Caco-2 (cell line): ENCODE data around the gene USHBP1. TPM values are rescaled to one million over a fixed set of nuclear protein-coding genes. Genes with fewer than 3 reads are reported as not detected.

Source experiments
- BruUV-seq: library from RNA; stranded (reverse); fragments of 400-500 nt; replicated peaks from 2 replicates; lab custom pipeline; 2021; lab: Mats Ljungman, UMichigan
- CTCF ChIA-PET: fragments of 300-600 bp; sonication (Branson Sonifier 250); formaldehyde crosslinking; loops from one replicate; lab custom pipeline; 2022; ENCODE audit warnings: antibody characterized with exemption; lab: Charles Lee
- POLR2A ChIA-PET: fragments of 300-600 bp; sonication (Branson Sonifier 250); formaldehyde crosslinking; loops from one replicate; lab custom pipeline; 2022; ENCODE audit warnings: antibody characterized with exemption; lab: Charles Lee
- DNase-seq, 2 experiments: peaks; one replicate each; pipeline versions ENCODE4 v3.0.0 to v3.0.0-alpha.2; 2020 to 2022
- H3K27me3 ChIP-seq: replicated peaks from 2 replicates; pipeline ENCODE4 v1.6.0; 2011; ENCODE audit warnings: low read length; ENCODE audit not compliant: control insufficient read depth, insufficient read depth
- H3K36me3 ChIP-seq: 2 replicates; pipeline ENCODE4 v1.5.1; 2011; ENCODE audit warnings: low read length; ENCODE audit not compliant: control insufficient read depth, insufficient read depth
- H3K4me1 ChIP-seq: fragments of 250-450 bp; sonication (Bioruptor Pico); 2 replicates; pipeline ENCODE4 v1.5.1; 2020; ENCODE audit warnings: mild to moderate bottlenecking
- H3K4me3 ChIP-seq: 2 replicates; pipeline ENCODE4 v1.5.1; 2011; ENCODE audit warnings: low read depth, mild to moderate bottlenecking, control low read depth, low read length
- H3K9me3 ChIP-seq: fragments of 250-450 bp; sonication (Bioruptor Pico); 2 replicates; pipeline ENCODE4 v1.5.1; 2020; ENCODE audit warnings: mild to moderate bottlenecking, moderate library complexity
- H3K27ac Mint-ChIP-seq: one replicate; pipeline ENCODE4 v1.8.0; 2022; ENCODE audit warnings: mixed read lengths; ENCODE audit not compliant: unreplicated experiment
- H3K27me3 Mint-ChIP-seq: one replicate; pipeline ENCODE4 v1.8.0; 2022; ENCODE audit warnings: mixed read lengths; ENCODE audit not compliant: insufficient read depth, unreplicated experiment
- H3K36me3 Mint-ChIP-seq: one replicate; pipeline ENCODE4 v1.8.0; 2022; ENCODE audit warnings: mild to moderate bottlenecking, mixed read lengths; ENCODE audit not compliant: insufficient read depth, unreplicated experiment
- H3K4me1 Mint-ChIP-seq: one replicate; pipeline ENCODE4 v1.8.0; 2022; ENCODE audit warnings: low read depth, mixed read lengths; ENCODE audit not compliant: unreplicated experiment
- H3K4me3 Mint-ChIP-seq: one replicate; pipeline ENCODE4 v1.8.0; 2022; ENCODE audit warnings: mild to moderate bottlenecking, moderate library complexity, mixed read lengths; ENCODE audit not compliant: unreplicated experiment
- H3K9me3 Mint-ChIP-seq: one replicate; pipeline ENCODE4 v1.8.0; 2022; ENCODE audit warnings: mixed read lengths; ENCODE audit not compliant: unreplicated experiment
- CTCF ChIP-seq, 2 experiments: fragments of 200-600 bp in 1 of 2; IDR thresholded peaks; 1 replicate in 1 of 2; 2 replicates in 1 of 2; pipeline versions ENCODE4 v1.5.1 to v1.8.0; 2011 to 2022; ENCODE audit warnings: antibody characterized with exemption in 1 of 2, control low read depth in 1 of 2, inconsistent platforms in 1 of 2, low read depth in 1 of 2, low read length in 1 of 2, mild to moderate bottlenecking in 1 of 2, moderate library complexity in 1 of 2; ENCODE audit not compliant: insufficient read depth in 1 of 2, severe bottlenecking in 1 of 2, unreplicated experiment in 1 of 2
- intact Hi-C: fragments of 100-400 bp; cut with micrococcal nuclease; formaldehyde crosslinking; loops from one replicate; pipeline ENCODE4 v1.10.0; 2022; ENCODE audit not compliant: unreplicated experiment
- total RNA-seq: library from RNA; stranded (reverse); gene quantifications from 2 replicates; pipeline ENCODE4 v1.2.3, GENCODE V29; 2022

USHBP1 gene
- total RNA-seq, 1 experiment from 2014 or later = not detected

DNA sequence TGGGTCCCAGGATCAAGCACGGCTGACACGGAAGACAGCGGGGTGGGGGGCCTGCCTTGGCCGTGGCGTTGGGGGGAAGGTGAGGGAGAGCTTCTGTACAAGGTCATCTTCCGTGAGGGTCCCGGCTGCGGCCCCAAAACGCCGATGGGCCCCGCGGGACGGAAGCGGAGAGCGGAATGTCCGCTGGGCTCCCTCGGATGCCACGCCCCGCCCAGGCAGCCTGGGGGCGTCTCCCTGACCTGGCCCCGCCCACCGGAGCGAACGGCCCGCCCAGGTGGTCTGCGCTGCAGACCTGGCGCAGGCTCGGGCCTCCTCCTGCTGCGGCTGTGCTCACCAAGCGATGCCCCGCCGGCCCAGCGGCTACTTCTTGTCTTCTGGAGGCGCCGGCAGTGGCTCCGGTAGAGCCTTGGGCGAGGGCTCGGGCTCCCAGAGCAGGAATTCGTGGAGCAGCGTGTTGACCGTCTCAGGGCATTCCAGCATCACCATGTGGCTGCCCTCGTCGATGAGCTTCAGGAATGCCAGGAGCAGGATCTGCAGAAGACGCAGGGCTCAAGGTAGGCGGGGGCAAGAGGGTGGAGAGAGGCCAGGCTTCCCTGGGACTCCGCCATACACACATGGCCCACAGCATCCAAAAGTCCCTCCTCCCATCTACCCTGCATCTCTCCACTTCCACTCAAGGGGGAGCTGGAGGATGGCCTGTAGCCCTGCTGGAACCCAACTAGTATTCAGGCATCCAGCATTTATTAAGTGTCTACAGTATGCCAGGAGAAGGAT, 27.9 kb upstream of the USHBP1 start:
- intact Hi-C loops = loop anchor here (1.0 to 5.0 kb wide), 3 partner anchors 13 to 98 kb away; partner anchors contain the start of gene MRPL34
- Mint-ChIP-seq H3K9me3 (no peaks in the 10 kb centered on the region), H3K4me1 (no peaks in the 10 kb centered on the region), H3K27ac (peak overlapping the region; percentile 84), H3K27me3 (no peaks in the 10 kb centered on the region), H3K4me3 (peak overlapping the region; percentile 83), H3K36me3 (peaks cover 27% of the 10 kb centered on the region)
- Histone ChIP-seq H3K4me3 (peak overlapping the region; percentile 70), H3K9me3 (no peaks in the 10 kb centered on the region), H3K27me3 (no peaks in the 10 kb centered on the region), H3K4me1 (no peaks in the 10 kb centered on the region), H3K36me3 (peaks cover 1% of the 10 kb centered on the region; the same call in 1 of the 2 replicates)
- POLR2A ChIA-PET = interaction anchor here (0.6 to 1.6 kb wide), 6 partner anchors 13 to 608 kb away, joined by 3 to 12 read pairs (median 6); partner anchors contain the start of genes BABAM1, DDA1, MRPL34 and OCEL1
- peak; percentile 91 to 92 for DNase-seq
- CTCF ChIA-PET = interaction anchor here (0.6 to 1.8 kb wide), 19 partner anchors 10 to 987 kb away, joined by 3 to 44 read pairs (median 3); partner anchors contain the start of genes ABHD8, DDA1, MRPL34 and OCEL1
- no TSS peak for BruUV-seq
- peak; percentile 68 to 77 for TF ChIP-seq CTCF (IDR thresholded peaks at IDR 0.05; ENCODE audit: insufficient read depth in 1 of 2, low read depth in 1 of 2, low read length in 1 of 2, severe bottlenecking in 1 of 2, unreplicated experiment in 1 of 2)

DNA sequence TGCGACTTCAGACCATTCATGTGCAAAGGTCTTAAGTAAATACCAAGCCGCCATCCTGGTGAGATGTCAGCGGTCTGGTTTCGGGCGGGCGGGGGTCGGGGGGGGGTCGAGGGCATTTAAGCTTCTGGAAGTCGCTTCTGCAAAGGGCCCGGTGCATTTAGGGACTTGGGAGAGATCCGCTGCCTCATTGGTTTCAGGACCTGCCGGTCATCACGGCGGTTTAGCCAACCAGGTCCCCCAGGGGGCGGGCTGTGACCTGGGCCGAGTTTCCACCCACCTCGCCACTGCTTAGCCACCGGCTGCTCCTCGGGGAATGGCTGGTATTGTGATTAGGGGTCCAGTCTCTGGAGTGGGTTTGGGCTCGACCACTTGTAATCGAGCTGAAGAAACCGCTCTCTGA, 24.9 kb upstream of the USHBP1 start:
- peak; percentile 81 to 86 for DNase-seq
- POLR2A ChIA-PET = no interaction called here
- no TSS peak for BruUV-seq

More for the DNA sequence above, 24.9 kb upstream of the USHBP1 start:
- H3K36me3 ChIP-seq = peaks cover 1% of the 10 kb centered on the region; the same call in 1 of the 2 replicates
- H3K27ac Mint-ChIP-seq = no peak overlapping the region
- no peak overlapping the region for H3K4me3 Mint-ChIP-seq
- peaks cover 11% of the 10 kb centered on the region; the same call in 1 of the 2 replicates for H3K4me1 ChIP-seq
- no peaks in the 10 kb centered on the region for H3K27me3 Mint-ChIP-seq
- no peak for TF ChIP-seq CTCF (IDR thresholded peaks at IDR 0.05; ENCODE audit: insufficient read depth in 1 of 2, low read depth in 1 of 2, low read length in 1 of 2, severe bottlenecking in 1 of 2, unreplicated experiment in 1 of 2)
- H3K4me3 ChIP-seq = no peak overlapping the region
- H3K9me3 ChIP-seq = no peaks in the 10 kb centered on the region
- no peaks in the 10 kb centered on the region for H3K9me3 Mint-ChIP-seq
- peaks cover 5% of the 10 kb centered on the region for H3K4me1 Mint-ChIP-seq
- CTCF ChIA-PET = no interaction called here
- H3K36me3 Mint-ChIP-seq = peaks cover 7% of the 10 kb centered on the region
- intact Hi-C loops = no loop called here
- H3K27me3 ChIP-seq = no peaks in the 10 kb centered on the region
